NCI-H2171 (cell line): ENCODE measurements around the gene CHAC2.
"Not testable (repeated sequence)": the region's sequence is repeated elsewhere in the genome, so short reads cannot be mapped to it uniquely, and the experiment has no call there.

Experiments used
- DNase-seq: peaks from one replicate; lab custom pipeline; 2025; lab: John Stamatoyannopoulos, UW

Gene CHAC2

GRCh38 chr2:53778536-53779162, 11.0 kb downstream of the CHAC2 start:
- no peak for DNase-seq

- no peak for DNase-seq
Observed at GRCh38 chr2:53780056-53780455, 12.5 kb downstream of the CHAC2 start.

DNA sequence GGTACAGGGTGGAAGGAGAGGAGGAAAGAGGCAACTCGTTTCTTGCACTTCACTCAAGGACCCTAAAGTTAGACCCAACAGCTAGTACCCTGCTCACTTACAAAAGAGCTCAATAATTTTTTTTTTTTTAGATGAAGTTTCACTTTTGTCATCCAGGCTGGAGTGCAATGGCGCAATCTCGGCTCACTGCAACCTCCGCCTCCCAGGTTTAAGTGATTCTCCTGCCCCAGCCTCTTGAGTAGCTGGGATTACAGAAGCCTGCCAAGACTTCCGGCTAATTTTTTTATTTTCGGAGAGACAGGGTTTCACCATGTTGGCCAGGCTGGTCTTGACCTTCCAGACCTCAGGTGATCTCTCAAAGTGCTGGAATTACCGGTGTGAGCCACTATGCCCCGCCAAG, 15.1 kb downstream of the CHAC2 start:
- DNase-seq, result no peak

DNA sequence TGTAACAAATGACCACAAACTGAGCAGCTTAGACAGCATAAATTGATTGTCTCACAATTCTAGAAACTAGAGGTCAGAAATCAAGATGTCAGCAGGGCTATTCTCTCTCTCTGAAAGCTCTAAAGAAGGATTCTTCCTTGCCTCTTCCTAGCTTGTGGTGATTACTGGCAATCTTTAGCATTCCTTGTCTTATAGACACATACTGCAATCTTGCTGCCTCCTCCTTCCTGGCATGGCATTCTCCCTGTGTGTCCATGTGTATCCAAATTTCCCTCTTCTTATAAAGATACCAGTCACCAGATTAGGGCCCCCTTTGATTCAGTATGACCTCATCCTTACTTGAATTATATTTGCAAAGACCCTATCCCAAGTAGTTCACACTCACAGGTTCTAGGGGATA, 16.8 kb downstream of the CHAC2 start:
- no peak for DNase-seq

- DNase-seq, result no peak
Observed at GRCh38 chr2:53785366-53785765, 17.8 kb downstream of the CHAC2 start.

- peak; percentile 20 for DNase-seq
Observed at GRCh38 chr2:53786352-53786704, 18.7 kb downstream of the CHAC2 start.

DNA sequence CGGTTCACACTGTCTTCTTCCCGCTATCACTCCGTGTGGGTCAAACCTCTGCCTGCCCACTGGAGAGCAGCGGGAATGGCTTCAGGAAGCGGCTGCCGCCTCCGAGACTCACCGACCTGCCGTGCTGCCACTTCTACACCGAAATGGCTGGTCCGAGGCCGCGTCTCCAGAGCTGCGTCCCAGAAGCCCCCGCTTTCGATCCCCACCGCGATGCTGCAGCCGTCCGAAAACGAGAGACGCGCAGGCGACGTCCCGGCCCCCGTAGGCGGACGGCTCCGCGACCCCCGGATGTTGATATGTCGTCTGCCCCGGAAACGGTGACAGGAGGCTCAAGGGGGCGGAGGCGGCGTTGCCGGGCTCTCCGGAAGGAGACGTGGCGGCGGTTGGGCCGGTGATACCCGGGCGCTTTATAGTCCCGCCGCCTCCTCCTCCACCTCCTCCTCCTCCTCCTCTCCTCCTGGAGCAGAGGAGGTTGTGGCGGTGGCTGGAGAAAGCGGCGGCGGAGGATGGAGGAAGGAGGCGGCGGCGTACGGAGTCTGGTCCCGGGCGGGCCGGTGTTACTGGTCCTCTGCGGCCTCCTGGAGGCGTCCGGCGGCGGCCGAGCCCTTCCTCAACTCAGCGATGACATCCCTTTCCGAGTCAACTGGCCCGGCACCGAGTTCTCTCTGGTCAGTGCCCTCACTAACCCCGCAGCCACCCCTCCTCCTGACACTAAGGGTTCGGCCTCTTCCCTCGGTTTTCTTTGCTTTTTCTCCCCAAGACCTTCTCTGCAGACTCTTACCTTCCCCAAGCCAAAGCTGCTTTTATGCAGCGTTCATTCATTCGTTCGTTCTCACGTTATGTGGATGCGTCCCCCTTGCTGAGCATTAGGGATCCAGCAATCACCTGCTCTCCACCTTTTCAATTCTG, 19.4 kb downstream of the CHAC2 start, which contains the start of the genes ASB3 and ERLEC1:
Gene ASB3 (minus strand): TSS at position 249 of the 909 bp plus-strand sequence. CDS start 21,381 bp downstream, outside the sequence.
Gene ERLEC1 (plus strand): TSS at position 340 of the 909 bp plus-strand sequence. CDS start 167 bp downstream, at position 507.
- peak; percentile 90 for DNase-seq

DNA sequence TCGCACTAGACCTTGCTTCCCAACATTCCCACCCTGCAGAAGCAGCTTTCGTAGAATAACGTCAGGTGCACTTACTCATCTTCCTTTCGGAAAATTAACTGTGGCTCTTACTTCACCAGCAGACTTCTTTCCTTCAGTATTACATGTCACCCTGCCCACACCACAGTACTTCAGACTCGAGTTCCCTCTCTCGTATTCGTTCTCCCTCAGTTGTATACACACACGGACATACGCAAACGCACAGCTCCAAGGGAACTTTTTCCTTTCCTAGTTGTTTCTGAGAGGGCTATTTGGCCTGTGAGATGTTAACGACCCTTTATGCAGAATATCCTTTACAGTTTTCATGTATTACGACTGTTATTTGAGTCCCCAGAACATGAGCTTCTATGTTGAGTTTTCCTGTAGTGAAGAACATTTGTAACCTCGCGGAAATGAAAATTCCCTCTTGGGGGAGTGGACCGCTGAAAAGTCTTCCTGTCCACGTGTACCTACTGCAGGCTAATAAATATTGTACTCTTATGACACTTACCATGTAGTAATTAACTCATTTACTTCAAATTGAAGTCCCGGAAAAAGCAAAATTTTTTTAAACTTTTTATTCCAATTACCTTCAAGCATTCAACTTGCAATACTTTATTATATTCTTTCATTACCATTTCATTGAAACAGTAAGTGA, 20.1 kb downstream of the CHAC2 start:
- DNase-seq, result no peak

DNA sequence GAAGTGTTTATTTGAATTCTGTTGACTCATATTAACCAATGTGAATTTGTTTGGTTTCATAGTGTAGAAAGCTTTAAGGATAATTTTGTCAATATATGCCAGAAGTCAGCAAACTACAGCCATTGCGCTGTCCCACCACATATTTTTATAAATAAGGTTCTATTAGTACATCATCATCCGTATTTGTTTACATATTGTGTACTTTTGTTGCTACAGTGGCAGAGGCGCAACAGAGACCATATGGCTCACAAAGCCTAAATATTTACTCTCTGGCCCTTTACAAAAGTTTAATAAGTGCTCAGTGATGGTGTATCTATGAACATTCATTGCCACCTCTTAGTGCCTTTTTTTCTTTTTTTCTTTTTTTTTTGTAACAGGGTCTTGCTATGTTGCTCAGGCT, 25.7 kb downstream of the CHAC2 start:
- DNase-seq, result no peak

DNA sequence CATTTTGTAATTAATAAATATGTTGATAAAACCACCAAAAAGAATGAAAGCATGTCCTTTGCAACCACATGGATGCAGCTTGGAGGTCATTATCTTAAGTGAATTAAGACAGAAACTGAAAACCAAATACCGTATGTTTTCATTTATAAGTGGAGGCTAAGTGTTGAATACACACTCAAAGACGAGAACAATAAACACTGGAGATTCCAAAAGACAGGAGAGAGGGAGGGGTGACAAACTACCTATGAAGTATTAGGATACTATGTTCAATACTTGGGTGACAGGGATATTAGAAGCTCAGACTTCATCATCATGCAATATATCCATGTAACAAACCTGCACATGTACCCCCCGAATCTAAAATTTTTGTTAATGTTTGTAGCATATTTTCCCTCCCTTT, 26.2 kb downstream of the CHAC2 start:
- no peak for DNase-seq

GRCh38 chr2:53801547-53801946, 33.9 kb downstream of the CHAC2 start:
- no peak for DNase-seq

- no peak for DNase-seq
Observed at GRCh38 chr2:53802617-53803151, 35.1 kb downstream of the CHAC2 start.

- DNase-seq, result no peak
Observed at GRCh38 chr2:53811601-53812000, 44.0 kb downstream of the CHAC2 start.

GRCh38 chr2:53813151-53813550, 45.5 kb downstream of the CHAC2 start:
- no peak for DNase-seq

GRCh38 chr2:53818854-53819435, 51.3 kb downstream of the CHAC2 start:
- no peak for DNase-seq

DNA sequence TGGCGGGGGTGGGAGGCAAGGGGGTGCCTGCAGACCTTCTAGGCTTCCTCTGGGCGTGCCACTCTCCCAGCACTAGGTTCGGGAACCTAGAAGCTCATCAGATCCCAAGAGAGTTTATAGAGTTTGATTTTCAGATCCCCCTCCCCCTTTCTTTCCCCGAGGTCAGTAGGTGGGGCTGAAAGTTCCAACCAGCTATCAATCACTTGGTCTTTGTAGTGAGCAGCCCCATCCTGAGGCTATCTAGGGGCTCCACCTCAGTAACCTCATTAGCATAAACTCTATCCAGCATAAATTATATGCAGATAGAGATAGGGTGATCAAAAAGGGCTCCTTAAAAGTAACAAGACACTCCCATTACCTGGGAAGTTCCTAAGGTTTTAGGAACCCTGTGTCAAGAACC, 52.0 kb downstream of the CHAC2 start:
- no peak for DNase-seq

DNA sequence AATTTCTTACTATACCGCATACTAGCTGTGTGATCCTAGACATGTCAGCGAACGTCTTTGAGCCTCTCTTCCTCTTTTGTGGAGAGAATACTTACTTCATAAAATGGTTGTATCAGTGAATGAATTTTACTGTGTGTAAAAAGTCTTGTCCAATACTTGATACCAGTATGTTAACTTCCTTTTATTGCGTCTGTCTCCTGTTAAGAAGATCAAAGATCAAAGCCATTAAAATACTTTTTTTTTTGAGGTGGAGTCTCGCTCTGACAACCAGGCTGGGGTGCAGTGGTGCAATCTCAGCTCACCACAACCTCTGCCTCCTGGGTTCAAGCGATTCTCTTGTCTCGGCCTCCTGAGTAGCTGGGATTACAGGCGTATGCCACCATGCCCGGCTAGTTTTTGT, 52.4 kb downstream of the CHAC2 start:
- DNase-seq, result no peak

DNA sequence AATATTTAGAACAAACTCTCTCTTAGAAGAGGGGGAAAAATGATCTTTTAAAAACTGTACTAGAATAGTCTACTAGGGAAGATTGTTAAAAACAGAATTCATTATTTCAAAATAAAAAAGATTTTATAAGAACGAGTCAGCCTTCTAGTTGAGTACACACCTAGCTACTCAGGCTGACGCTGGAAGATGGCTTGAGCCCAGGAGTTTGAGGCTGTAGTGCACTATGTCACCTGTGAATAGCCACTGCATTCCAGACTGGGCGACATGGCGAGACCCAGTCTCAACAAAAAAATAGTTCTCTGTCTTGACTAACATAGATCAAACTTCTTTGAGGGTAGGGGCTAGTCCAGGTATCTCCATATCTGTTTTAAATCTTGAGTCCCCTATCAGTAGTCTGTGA, 53.1 kb downstream of the CHAC2 start:
- no peak for DNase-seq

- DNase-seq, result no peak
Observed at GRCh38 chr2:53821810-53822209, 54.2 kb downstream of the CHAC2 start.

DNA sequence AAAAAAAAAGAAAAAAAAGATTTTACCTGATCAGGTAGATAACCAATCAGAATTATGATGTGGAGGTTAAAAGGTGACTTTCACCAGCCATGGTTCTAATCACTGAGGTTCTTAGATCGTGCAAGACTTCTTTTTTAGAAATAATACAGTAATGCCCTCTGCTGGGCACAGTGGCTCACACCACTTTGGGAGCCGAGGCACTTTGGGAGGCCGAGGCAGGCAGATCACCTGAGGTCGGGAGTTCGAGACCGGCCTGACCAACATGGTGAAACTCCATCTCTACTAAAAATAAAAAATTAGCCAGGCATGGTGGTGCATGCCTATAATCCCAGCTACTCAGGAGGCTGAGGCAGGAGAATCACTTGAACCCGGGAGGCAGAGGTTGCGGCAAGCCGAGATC, 56.0 kb downstream of the CHAC2 start:
- not testable (repeated sequence) for DNase-seq
